PC-9 (cell line): ENCODE measurements around the gene C22orf31. TPM values are rescaled to one million over a fixed set of nuclear protein-coding genes. Genes with fewer than 3 reads are reported as not detected.

Source experiments
- BruUV-seq: library from RNA; stranded (reverse); fragments of 400-500 nt; replicated peaks from 2 replicates; lab custom pipeline; 2021; lab: Mats Ljungman, UMichigan
- CTCF ChIA-PET: fragments of 300-600 bp; sonication (Branson Sonifier 250); formaldehyde crosslinking; loops from one replicate; lab custom pipeline; 2022; ENCODE audit warnings: antibody characterized with exemption; lab: Charles Lee
- POLR2A ChIA-PET: fragments of 300-600 bp; sonication (Branson Sonifier 250); formaldehyde crosslinking; loops from one replicate; lab custom pipeline; 2022; ENCODE audit warnings: antibody characterized with exemption; ENCODE audit not compliant: unreplicated experiment; lab: Charles Lee
- DNase-seq, 2 experiments: peaks; one replicate each; pipeline versions ENCODE4 v3.0.0 to v3.0.0-alpha.2; 2015 to 2022; ENCODE audit warnings: mixed read lengths in 1 of 2
- H2AFZ ChIP-seq: fragments of 200-600 bp; sonication (generic); 2 replicates; pipeline ENCODE4 v1.8.1; 2017; ENCODE audit warnings: antibody characterized with exemption
- H3F3A ChIP-seq: fragments of 200-600 bp; sonication (generic); 2 replicates; pipeline ENCODE4 v1.8.1; 2017; ENCODE audit warnings: antibody characterized with exemption, mild to moderate bottlenecking, low read depth; ENCODE audit not compliant: insufficient read depth
- H3K27ac ChIP-seq: fragments of 200-600 bp; sonication (generic); 2 replicates; pipeline ENCODE4 v1.6.1; 2016; ENCODE audit warnings: mixed run types
- H3K27me3 ChIP-seq: fragments of 200-600 bp; sonication (generic); 2 replicates; pipeline ENCODE4 v1.6.1; 2016; ENCODE audit warnings: low read depth, mixed run types; ENCODE audit not compliant: insufficient read depth
- H3K36me3 ChIP-seq: fragments of 200-600 bp; sonication (generic); 2 replicates; pipeline ENCODE4 v1.6.1; 2016; ENCODE audit warnings: low read depth, mixed run types
- H3K4me1 ChIP-seq: fragments of 200-600 bp; sonication (generic); replicated peaks from 2 replicates; pipeline ENCODE4 v1.6.1; 2016; ENCODE audit warnings: mixed run types; ENCODE audit not compliant: insufficient read depth
- H3K4me2 ChIP-seq: fragments of 200-600 bp; sonication (generic); 2 replicates; pipeline ENCODE4 v1.6.1; 2017; ENCODE audit warnings: mixed run types
- H3K4me3 ChIP-seq: fragments of 200-600 bp; sonication (generic); 2 replicates; pipeline ENCODE4 v1.6.1; 2016; ENCODE audit warnings: mixed run types
- H3K79me2 ChIP-seq: fragments of 200-600 bp; sonication (generic); 2 replicates; pipeline ENCODE4 v1.6.1; 2017; ENCODE audit warnings: low read depth, mixed run types
- H3K9me2 ChIP-seq: fragments of 200-600 bp; sonication (generic); 2 replicates; pipeline ENCODE4 v1.8.1; 2017; ENCODE audit warnings: mild to moderate bottlenecking; ENCODE audit not compliant: insufficient read depth
- H3K9me3 ChIP-seq: fragments of 200-600 bp; sonication (generic); 2 replicates; pipeline ENCODE4 v1.8.1; 2016; ENCODE audit warnings: low read depth; ENCODE audit not compliant: insufficient read depth
- H4K20me1 ChIP-seq: fragments of 200-600 bp; sonication (generic); 2 replicates; pipeline ENCODE4 v1.8.1; 2017; ENCODE audit not compliant: insufficient read depth
- CTCF ChIP-seq: fragments of 200-600 bp; sonication (generic); conservative IDR thresholded peaks from 2 replicates; pipeline ENCODE4 v1.6.1; 2017; ENCODE audit warnings: mixed run types, antibody characterized with exemption, mild to moderate bottlenecking, moderate library complexity
- EZH2 ChIP-seq: fragments of 200-600 bp; sonication (generic); IDR thresholded peaks from 2 replicates; pipeline ENCODE4 v1.8.0; 2017; ENCODE audit warnings: antibody characterized with exemption, low read depth
- intact Hi-C: fragments of 100-400 bp; cut with micrococcal nuclease; formaldehyde crosslinking; loops from one replicate; pipeline ENCODE4 v1.10.0; 2022; ENCODE audit not compliant: unreplicated experiment
- total RNA-seq: library from RNA; stranded (reverse); gene quantifications from 2 replicates; pipeline ENCODE4 v1.2.3, GENCODE V29; 2021

Gene C22orf31
- total RNA-seq, 1 experiment from 2014 or later, result not detected

- TF ChIP-seq EZH2, result no peak
- no peak for TF ChIP-seq CTCF
- ChIA-PET POLR2A (interaction anchor here (0.6 to 0.7 kb wide), 2 partner anchors 172 to 420 kb away, joined by 3 to 4 read pairs; no protein-coding TSS in a partner anchor), CTCF (no interaction called here)
- no peak overlapping the region for H3K4me3 ChIP-seq
- no peaks in the 10 kb centered on the region for H3K9me2 ChIP-seq
- H4K20me1 ChIP-seq, result no peaks in the 10 kb centered on the region
- DNase-seq, result peak in 1 of 2 experiments; percentile 52
- no TSS peak for BruUV-seq
- intact Hi-C loops, result no loop called here
- no peaks in the 10 kb centered on the region for H3K27me3 ChIP-seq
- H3F3A ChIP-seq, result no peaks in the 10 kb centered on the region; the same call in 1 of the 2 replicates
- no peaks in the 10 kb centered on the region for H3K79me2 ChIP-seq
- H3K4me1 ChIP-seq, result peaks cover 14% of the 10 kb centered on the region
- H3K4me2 ChIP-seq, result no peak overlapping the region
- no peaks in the 10 kb centered on the region for H3K36me3 ChIP-seq
- H3K27ac ChIP-seq, result no peak overlapping the region
- H3K9me3 ChIP-seq, result no peaks in the 10 kb centered on the region
- no peak overlapping the region for H2AFZ ChIP-seq
These were observed 46.5 kb upstream of the C22orf31 start for GRCh38 chr22:29108137-29108536.

GRCh38 chr22:29106839-29107238, 45.2 kb upstream of the C22orf31 start:
- BruUV-seq, result no TSS peak
- no peaks in the 10 kb centered on the region for H3K9me3 ChIP-seq
- CTCF ChIA-PET, result no interaction called here

GRCh38 chr22:29105468-29105867, 43.8 kb upstream of the C22orf31 start:
- Histone ChIP-seq H3K27ac (no peak overlapping the region), H3K79me2 (no peaks in the 10 kb centered on the region), H3K27me3 (no peaks in the 10 kb centered on the region), H3F3A (no peaks in the 10 kb centered on the region; the same call in 1 of the 2 replicates), H3K4me1 (0 out of 2 replicates have a peak, but pooled peaks cover 7% of the 10 kb centered on the region), H3K36me3 (no peaks in the 10 kb centered on the region), H4K20me1 (no peaks in the 10 kb centered on the region), H3K4me2 (no peak overlapping the region), H3K9me3 (no peaks in the 10 kb centered on the region), H2AFZ (no peak overlapping the region), H3K4me3 (no peak overlapping the region), H3K9me2 (no peaks in the 10 kb centered on the region)
- ChIA-PET CTCF (no interaction called here), POLR2A (no interaction called here)
- DNase-seq, result no peak
- BruUV-seq, result no TSS peak
- TF ChIP-seq CTCF (no peak), EZH2 (no peak)
- intact Hi-C loops, result no loop called here

More at GRCh38 chr22:29106839-29107238, 45.2 kb upstream of the C22orf31 start:
- intact Hi-C loops, result no loop called here
- Histone ChIP-seq H4K20me1 (no peaks in the 10 kb centered on the region), H3K27ac (no peak overlapping the region), H3F3A (no peaks in the 10 kb centered on the region; the same call in 1 of the 2 replicates), H3K27me3 (no peaks in the 10 kb centered on the region), H2AFZ (no peak overlapping the region), H3K4me2 (no peak overlapping the region), H3K4me1 (0 out of 2 replicates have a peak, but pooled peaks cover 7% of the 10 kb centered on the region), H3K79me2 (no peaks in the 10 kb centered on the region), H3K9me2 (no peaks in the 10 kb centered on the region), H3K36me3 (no peaks in the 10 kb centered on the region), H3K4me3 (no peak overlapping the region)
- no peak for TF ChIP-seq CTCF
- no peak for TF ChIP-seq EZH2
- POLR2A ChIA-PET, result no interaction called here
- no peak for DNase-seq
